GM19239 (cell line): ENCODE results near the gene TMEM18.
A peak's percentile ranks its signal among the peaks of the same experiment; 100 is the strongest.
"Not testable (repeated sequence)": the region's sequence is repeated elsewhere in the genome, so short reads cannot be mapped to it uniquely, and the experiment has no call there.

Source experiments
- DNase-seq: peaks from one replicate; pipeline ENCODE4 v3.0.0; 2011; ENCODE audit warnings: low spot score; ENCODE audit not compliant: insufficient read length
- FAIRE-seq: peaks from 2 replicates; lab custom pipeline; 2011; peaks lifted over from hg19 to GRCh38; lab: Jason Lieb, UNC

Gene TMEM18

DNA sequence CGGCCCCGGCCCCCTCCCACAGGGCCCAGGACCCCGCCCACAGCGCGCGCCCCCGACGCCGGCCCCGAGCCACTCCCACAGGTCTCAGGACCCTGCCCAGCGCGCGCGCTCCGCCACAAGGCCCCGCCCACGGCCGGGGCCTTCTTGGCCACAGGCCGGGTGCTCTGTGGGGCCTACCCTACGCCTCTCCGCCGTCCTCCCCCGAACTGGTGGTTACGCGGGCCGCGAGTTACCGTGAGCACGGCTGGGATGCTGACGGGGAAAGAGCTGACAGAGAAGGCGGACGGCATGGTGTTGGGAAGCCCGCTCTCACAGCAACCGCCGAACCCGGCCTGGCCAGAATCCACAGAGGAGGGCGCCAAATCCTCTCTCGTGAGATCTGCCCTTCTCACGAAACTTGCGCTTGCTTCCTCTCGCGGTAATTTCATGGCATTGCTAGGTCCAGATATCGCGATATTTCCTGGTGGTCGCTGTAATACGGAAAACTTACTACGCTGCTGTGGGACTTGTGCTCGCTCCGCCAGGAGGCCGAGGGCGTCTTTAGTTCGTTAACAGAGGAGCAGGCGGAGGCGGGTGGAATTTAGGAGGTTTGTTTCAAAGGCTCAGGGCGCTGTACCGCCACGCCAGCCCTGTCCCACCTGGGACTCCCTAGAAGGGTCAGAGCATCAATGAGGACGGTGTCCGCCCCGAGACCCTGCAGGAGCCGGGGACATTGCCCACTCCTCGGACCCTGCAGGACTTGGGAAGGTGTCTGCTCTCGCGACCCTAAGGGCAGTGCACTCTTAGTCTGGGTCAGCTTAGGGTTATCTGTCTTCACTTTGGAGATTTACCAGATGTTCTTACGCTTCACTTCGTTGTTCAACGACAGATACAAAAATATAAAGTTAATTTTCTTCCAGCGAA lies at the start of gene TMEM18:
Gene TMEM18, minus strand, starts transcription at position 351 of the 903 bp plus-strand sequence. Its CDS starts 61 bp downstream, at position 290.
- FAIRE-seq, result peak; percentile 91
- DNase-seq, result peak; percentile 71

DNA sequence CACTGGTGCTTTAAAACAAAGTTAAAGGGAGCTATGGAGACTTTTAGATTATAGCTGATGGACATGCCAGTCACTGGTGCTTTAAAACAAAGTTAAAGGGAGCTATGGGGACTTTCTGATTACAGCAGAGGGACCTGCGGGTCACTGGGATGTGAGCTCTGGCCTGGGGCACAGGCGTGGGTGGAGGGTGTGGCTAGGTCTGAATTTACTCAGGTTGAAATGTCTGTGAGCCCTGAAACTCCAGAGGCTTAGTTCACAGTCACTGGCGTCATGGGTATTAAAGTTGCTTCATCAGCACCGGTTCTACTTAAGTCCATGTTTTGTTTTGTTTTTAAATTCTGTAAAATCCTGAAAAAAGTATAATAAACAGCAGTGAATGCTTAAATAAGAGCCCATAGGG lies 49.0 kb upstream of the TMEM18 start:
- peak; percentile 40 for FAIRE-seq

DNA sequence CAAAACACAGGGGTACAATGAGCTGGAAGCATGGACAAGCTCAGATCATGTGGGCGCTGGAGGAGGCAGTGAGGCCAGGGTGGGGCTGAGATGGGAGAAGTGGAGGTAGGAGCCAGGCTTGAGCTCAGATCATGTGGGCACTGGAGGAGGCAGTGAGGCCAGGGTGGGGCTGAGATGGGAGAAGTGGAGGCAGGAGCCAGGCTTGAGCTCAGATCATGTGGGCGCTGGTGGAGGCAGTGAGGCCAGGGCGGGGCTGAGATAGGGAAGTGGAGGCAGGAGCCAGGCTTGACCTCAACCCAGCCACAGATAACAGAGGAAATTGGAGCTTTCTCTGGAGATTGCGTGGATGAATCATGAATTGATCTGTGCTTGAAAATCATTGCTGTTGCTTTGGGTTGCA lies 48.3 kb upstream of the TMEM18 start:
- no peak for FAIRE-seq
- no peak for DNase-seq

More for the DNA sequence above, 49.0 kb upstream of the TMEM18 start:
- no peak for DNase-seq

DNA sequence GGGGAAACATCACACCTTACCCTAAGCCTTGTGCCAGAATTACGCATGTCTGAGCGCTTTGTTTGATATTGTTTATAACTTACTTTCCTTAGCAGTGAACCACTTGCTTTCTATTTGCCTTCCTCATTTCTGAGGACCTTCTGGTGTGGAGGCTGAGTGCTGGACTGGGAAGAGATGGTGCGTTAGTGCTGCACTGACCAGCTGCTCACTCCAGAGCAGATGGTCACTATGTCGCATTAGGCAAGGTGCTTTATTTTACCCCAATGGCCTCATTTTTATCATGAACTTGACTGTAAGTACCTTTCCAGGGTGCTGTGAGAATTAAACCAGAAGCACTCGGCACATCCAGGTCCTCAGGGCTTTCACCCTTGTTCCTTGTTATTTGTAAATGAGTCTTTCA lies 46.6 kb upstream of the TMEM18 start:
- no peak for DNase-seq
- FAIRE-seq, result no peak

DNA sequence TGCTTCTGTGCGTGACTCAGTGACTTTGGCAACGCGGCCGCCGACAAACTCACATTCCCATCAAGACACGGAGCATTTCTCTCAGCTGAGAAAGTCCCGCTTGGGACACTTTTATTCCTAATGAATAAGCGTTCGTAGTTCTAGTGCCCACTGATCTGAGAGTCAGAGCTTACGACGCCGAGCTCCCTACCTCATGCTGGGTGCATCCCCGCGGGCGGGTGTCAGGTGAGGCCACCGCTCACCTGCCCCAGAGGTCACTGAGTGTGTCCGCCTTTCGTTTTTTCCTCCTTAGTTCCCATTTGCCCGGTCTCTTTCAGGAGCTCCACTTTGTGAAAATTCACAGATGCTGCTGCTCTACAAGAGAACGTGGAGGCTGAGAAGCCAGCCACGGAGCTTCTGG lies 43.6 kb upstream of the TMEM18 start:
- FAIRE-seq, result no peak
- DNase-seq, result no peak

DNA sequence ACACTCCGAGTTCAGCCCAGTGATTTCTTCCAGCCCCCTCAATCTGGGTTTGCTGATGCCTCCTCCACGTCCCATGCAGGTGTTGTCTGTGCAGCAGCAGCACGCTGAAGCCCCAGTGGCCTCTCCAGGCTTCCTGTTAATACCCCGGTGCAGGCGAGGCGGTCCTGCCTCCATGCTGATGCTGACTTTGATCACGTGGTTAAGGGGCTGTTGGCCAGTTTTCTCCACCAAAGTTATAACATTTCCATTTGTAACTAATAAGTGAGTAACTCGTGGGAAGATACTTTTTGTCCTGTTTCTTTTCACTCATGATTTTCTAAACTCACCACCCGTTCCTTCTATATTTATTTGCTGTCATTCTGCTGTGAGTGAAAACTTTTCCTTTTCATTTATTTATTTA lies 42.5 kb upstream of the TMEM18 start:
- FAIRE-seq (no peak), DNase-seq (no peak)

DNA sequence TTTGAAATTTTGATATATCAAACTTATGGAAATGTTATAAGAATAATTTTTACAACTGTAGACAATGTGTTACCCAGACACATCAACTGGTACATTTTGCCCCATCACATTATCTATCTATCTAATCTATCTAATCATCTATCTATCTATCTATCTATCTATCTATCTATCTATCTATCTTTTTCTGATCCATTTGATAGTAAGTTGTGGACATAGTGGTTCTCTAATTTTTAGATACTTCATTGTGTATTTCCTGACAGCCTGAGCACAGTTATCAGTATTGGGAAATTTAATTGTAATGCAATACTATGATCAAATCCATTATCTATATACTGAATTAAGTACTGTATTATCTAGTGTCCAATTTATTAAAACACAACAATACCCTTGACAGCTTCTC lies 42.0 kb upstream of the TMEM18 start:
- FAIRE-seq, result no peak

DNA sequence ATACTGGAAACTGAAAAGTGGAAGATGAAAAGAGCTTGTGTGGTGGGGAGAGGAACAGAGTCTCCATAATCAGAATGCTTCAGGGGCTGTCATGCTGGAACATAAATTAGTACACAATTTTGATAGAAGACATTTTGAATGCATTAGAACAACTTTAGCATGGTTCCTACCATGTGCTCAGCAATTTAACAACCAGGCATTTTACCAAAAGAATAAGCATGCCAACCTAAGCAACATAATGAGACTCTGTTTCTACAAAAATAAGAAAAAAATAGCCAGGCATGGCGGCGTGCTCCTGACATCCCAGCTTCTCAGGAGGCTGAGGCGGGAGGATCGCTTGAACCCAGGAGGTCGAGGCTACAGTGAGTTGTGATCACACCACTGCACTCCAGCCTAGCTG lies 40.5 kb upstream of the TMEM18 start:
- DNase-seq (no peak), FAIRE-seq (no peak)

More for the DNA sequence above, 42.0 kb upstream of the TMEM18 start:
- DNase-seq, result no peak

DNA sequence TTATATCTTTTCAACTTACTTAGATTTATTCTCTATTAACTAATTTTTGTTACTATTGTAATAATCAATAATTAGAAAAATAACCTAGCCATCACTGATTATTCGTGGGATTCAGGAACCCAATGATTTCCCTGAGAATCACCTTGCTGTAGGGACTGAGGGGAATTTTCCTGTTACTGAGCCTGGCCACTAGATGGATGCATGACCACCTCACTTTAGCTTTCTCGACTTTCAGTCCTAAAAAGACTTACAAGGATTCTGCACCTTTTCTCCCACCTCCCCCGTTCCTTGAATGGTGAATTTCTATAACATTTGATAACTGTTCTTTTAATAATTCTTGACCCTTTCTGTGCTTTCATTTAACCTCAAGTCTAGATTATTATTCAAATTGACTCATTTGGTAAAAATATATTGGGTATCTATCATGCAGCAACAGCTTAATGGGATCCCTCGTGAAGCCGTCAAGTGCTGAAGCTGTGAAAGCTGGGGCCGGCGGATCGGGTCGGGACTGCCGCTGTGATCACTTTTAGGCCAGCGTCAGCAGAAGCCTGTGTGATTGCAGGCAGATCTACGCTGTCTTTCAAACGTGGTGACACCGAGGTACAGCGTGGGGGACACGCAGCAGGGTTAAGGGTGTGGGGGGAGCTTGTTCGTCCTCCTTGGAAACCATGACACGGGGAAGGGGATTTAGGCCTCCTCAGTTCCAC lies 38.8 kb upstream of the TMEM18 start:
- no peak for DNase-seq
- no peak for FAIRE-seq

DNA sequence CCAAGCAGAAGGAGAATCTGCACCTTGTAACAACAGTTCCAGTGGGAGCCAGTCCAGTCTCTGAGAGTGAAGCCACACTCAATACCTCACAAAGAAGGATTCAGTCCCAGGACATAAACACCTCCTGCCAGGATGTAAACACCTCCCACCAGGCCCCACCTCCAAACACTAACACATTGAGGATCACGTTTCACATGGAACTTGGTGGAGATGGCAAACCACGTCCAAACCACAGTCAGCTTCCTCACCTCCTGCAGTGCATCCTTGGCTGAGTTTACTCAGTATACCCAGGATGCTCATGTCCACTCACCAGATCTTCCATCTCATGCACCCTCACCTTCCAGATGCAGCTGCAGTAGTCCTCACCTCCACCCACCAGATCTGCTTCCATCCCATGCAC lies 37.8 kb upstream of the TMEM18 start:
- FAIRE-seq (no peak), DNase-seq (no peak)

DNA sequence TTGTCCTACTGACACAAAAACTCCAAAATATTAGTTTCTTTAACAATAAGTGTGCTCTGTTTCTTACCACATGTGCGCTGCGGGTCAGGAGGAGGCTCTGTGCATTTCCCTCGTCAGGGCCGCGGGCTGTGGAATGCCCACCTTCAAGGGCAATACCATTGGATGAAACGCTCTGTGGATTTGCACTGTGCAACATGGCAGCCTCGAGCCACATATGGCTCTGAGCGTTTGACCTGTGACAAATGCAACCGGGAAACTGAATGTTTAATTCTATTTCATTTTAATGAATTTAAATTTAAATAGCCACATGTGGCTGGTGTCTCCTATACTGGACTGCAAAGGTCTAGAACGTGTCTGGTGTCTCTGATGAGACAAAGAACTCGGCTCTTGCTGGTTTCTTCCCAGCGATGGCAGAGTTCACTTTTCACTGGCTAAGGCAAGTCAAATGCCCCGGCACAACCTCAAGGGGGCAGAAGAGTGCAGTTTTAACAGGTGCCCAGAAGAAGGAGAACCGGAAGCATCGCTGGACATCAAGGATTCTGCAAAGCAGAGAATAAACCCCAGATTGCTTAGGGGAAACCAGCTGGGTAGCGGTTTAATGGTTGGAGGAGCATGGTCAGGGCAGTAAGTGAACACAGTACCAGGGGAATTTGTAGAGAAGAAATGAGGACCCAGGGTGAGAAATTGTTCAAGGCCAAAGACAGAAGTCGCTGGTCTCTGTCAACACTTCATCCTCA lies 37.0 kb upstream of the TMEM18 start:
- FAIRE-seq (peak; percentile 95), DNase-seq (peak; percentile 54)

DNA sequence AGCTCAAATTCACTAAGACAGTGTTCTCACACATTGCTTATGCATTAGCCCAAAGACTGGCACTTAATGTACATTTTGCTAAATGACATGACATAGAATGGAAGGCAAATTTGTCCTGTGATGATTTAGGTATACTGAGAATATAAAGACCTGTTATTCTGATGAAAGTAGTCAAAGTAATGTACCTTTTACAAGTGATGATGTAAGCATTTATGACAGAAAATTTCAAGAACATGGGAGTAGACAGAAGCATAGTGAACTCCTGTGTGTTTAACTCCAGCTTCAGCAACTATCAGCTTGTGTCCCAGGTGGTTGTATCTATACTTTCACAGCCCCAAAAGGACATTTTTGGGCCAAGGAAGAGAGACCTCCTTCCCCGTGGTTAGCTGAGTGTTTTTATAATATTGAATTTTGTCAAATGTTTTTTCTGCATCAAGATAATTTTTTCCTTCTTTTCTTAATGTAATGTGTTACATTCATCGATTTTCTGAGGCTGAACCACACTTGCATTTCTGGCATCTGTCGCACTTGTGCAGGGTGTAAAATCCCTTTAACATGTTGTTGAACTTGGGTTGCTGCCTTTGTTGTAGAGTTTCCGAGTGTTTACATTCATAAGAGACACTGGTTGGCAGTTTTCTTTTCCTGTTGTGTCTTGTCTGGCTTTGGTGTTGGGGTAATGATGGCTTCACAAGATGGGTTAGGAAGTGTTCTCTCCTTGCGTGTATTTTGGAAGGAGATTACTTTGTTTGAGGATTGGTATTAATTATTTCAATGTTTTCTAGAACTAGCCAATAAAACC lies 33.9 kb upstream of the TMEM18 start:
- no peak for FAIRE-seq
- DNase-seq, result no peak

DNA sequence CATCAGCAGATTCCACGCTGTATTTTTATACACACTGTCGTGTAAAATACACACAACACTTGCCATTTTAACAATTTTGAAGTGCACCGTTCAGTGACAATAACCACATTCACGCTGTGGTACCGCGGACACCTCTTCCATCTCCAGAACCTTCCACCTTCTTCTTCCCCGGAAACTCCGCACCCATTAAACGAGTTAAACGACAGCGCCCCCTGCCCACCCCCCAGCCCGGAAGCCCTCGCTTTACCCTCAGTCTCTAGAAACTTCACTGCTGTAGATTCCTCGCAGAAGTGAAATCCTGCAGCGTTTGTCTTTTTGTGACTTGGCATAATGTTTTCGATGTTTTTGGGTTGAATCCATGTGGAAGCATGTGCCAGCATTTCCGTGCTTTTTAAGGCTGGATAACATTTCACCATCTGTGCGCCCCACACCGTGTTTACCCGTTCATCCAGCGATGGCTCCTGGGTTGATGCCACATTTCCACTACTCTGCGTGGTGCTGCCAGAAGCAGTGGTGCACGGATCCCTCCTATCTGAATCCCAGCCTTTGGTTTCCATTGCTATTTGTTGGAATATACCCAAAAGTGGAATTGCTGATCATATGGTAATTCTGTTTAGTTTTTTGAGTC lies 32.0 kb upstream of the TMEM18 start:
- no peak for FAIRE-seq
- DNase-seq, result no peak

DNA sequence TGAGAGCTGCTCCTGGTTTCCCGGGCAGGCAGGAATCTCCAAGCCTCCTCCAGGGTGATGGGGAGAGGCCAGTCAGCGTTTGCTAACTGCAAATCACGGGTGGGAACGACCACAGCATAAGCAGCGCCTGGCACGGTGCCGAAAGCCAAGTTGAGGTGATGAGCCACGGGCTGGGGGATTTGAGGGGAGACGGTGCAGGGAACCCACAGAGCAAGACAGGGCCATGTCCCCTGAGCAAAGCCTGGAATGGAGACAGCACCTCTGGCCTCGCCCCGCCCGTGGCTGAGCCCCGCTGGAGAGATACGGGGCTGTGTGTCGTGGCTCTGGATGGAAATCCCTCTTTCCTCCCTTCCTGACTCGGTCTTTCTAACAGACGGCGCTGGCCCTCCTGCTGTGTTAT lies 31.5 kb upstream of the TMEM18 start:
- DNase-seq, result no peak
- FAIRE-seq, result no peak

DNA sequence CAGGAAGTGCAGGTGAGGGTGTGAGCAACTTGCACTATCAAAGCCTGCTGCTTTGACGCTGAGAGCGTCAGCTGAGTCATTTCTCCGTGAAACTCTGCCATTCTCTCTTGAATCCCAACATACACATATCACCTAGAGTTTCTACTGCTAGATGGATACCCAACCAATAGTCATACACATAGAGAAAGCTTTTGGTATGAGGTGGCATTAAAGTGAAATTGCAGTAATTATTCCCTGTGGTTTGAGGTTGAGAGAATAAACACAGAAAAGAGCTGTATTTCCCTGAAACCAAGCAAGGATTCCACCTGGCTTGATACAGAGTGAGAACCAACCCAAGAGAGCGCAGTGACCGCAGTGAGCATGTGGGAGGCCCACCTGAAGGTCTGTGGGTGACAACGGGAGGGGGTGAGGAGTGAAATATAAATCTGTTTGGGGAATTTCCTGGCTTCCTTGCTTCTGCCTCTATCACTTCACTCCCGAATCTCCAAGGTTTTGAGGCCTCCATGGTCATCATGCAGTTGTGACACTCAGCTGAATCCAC lies 28.8 kb upstream of the TMEM18 start:
- FAIRE-seq (peak; percentile 84), DNase-seq (peak; percentile 20)

DNA sequence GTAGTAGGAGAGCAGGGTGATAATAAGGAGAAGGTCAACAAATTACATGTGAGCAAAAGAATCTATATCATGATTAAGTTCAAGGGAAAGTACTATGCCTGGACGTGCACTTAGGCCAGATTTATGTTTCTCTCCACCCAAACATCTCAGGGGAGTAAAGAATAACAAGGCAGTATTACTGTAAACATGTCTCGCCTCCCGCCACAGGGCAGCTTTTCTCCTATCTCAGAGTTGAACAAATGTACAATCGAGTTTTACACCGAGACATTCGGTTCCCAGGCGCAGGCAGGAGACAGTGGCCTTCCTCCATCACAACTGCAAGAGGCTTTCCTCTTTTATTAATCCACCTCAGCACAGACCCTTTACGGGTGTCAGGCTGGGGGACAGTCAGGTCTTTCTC lies 25.6 kb upstream of the TMEM18 start:
- FAIRE-seq, result not testable (repeated sequence)

DNA sequence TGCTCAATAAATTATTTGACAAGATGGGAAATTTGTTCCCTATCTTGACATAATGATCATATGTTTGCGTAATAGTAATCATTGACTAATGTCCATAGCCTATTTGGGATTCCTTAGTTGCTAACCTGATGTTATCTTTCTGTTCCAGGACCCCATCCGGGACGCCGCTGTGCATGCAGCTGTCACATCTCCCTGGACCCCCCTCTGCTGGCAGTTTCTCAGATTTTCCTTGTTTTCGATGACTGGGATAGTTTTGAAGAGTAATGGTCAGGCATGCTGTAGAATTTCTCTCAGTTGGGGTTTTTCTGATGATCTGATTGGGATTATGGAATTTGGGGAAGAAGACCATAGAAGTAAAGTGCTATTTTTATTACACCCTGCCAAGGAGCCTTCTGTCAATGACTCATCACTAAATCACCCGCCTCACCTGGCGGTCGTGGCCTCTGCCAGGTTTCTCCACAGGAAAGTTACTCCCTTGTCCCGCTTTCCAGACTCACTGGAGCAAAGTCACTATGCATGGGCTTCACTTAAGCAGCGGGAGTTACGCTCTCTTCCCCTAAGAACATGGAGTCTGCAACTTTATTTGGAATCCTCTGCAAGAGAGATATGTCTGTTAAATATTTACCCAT lies 19.9 kb upstream of the TMEM18 start:
- DNase-seq, result no peak
- FAIRE-seq, result no peak

More for the DNA sequence above, 25.6 kb upstream of the TMEM18 start:
- DNase-seq, result not testable (repeated sequence)

DNA sequence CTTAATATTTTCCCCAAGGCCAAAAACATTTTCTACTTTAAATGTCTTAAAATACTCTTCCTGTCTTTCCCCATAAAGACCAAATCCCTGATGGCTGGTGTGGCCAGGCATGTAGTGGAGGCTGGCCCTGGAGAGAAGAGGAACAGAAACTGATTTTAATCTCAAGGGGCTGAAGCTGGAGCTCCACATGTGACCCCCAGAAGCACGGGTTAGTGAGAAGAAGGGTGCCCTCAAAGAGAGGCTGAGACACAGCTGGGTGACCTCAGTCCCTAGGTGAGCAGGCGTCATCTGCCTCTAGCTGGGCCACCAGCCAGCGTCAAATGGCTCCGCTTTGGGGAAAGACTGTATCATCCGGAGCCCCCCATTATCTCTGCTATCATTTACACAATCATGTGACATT lies 19.3 kb upstream of the TMEM18 start:
- peak; percentile 16 for DNase-seq
- FAIRE-seq, result no peak
